ENCODE data around the gene TSPY9. TPM values are rescaled to one million over a fixed set of nuclear protein-coding genes. Genes with fewer than 3 reads are reported as not detected.
"Not testable (repeated sequence)": the region's sequence is repeated elsewhere in the genome, so short reads cannot be mapped to it uniquely, and the experiment has no call there.

TSPY9 gene
- polyA plus RNA-seq, result not detected

- H3K27ac ChIP-seq (ENCODE audit: low read depth, low read length), result not testable (repeated sequence)
- no CpG with 5 or more reads among the region's 26 CpGs for WGBS, 3 donors
These were observed at the start of gene TSPY9 for GRCh38 chrY:9486967-9487366. TSPY9 (plus strand) TSS chrY:9487267; CDS start chrY:9487313, 46 bp downstream.

- 86 to 90% methylated on average over 7 to 12 of the region's 25 CpGs; no CpG with 5 or more reads in 1 of the 3 donors for WGBS, 3 donors
These were observed 20.4 kb upstream of the TSPY9 start, which contains the start of gene TSPY1 for GRCh38 chrY:9466655-9467054. TSPY1 (plus strand) TSS chrY:9466955; CDS start chrY:9467001, 46 bp downstream.

GRCh38 chrY:9504396-9504795 is 17.3 kb downstream of the TSPY9 start:
- 63 to 67% methylated on average over 2 of the region's 6 CpGs; no CpG with 5 or more reads in 1 of the 3 donors for WGBS, 3 donors
- not testable (repeated sequence) for H3K27ac ChIP-seq (ENCODE audit: low read depth, low read length)

More at GRCh38 chrY:9466655-9467054, 20.4 kb upstream of the TSPY9 start, which contains the start of gene TSPY1:
- not testable (repeated sequence) for H3K27ac ChIP-seq (ENCODE audit: low read depth, low read length)

- 76 to 84% methylated on average over 7 of the region's 12 CpGs; no CpG with 5 or more reads in 1 of the 3 donors for WGBS, 3 donors
- H3K27ac ChIP-seq (ENCODE audit: low read depth, low read length), result not testable (repeated sequence)
These were observed 29.2 kb downstream of the TSPY9 start for GRCh38 chrY:9516287-9516686.

- no CpG with 5 or more reads among the region's 26 CpGs for WGBS, 3 donors
- not testable (repeated sequence) for H3K27ac ChIP-seq (ENCODE audit: low read depth, low read length)
These were observed 40.5 kb downstream of the TSPY9 start, which contains the start of gene TSPY10 for GRCh38 chrY:9527580-9527979. TSPY10 (plus strand) TSS chrY:9527880; CDS start chrY:9527926, 46 bp downstream.

Other genes starting within 250 kb of the TSPY9 start
- not detected for gene TSPY4, start 149.8 kb upstream of the TSPY9 start, polyA plus RNA-seq
- gene TSPY8, start 129.5 kb upstream of the TSPY9 start, polyA plus RNA-seq, result not detected
- gene TSPY3, start 88.8 kb upstream of the TSPY9 start, polyA plus RNA-seq, result not detected
- not detected for gene TSPY1, start 20.3 kb upstream of the TSPY9 start, polyA plus RNA-seq
- gene TSPY10, start 40.6 kb downstream of the TSPY9 start, polyA plus RNA-seq, result not detected